GM18873 (cell line): Measurements from ENCODE around the gene PPP1R1C.
"Not testable (repeated sequence)": the region's sequence is repeated elsewhere in the genome, so short reads cannot be mapped to it uniquely, and the experiment has no call there.

Experiments used
- ATAC-seq: cut with Tn5 transposase; IDR thresholded peaks from one replicate; pipeline ENCODE4 v1.9.1; 2021; ENCODE audit warnings: mild to moderate bottlenecking, moderate library complexity, moderate number of reproducible peaks; ENCODE audit not compliant: unreplicated experiment, low FRiP score

PPP1R1C gene, protein sequence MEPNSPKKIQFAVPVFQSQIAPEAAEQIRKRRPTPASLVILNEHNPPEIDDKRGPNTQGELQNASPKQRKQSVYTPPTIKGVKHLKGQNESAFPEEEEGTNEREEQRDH

DNA sequence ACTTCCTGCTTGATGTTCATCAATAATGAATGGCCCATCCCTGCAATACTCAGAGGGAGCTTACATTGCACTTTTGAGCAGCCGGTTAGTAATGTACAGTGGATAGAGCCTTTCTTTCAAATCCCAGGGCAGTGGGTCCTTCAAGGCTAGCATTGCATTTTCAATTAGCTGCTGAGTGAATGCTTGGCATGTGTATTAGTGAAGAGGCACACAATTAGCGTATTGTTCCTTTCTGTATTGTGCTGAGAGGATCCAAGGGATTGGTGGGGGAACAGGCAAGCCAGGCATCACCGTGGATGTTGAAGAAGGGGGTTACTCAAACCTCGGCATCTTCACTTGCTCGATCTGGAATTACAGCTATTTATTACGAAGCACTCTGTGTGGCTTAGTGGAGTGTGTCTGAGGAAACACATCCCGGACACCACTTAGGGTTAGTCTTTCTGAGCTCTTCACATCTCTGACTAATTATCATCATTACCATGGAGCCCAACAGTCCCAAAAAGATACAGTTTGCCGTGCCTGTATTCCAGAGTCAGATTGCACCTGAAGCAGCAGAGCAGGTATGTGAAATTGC, at the start of gene PPP1R1C:
TSS of gene PPP1R1C (plus strand) at position 222 of the 574 bp plus-strand sequence. CDS start at position 480, 258 bp downstream.
- no peak for ATAC-seq

DNA sequence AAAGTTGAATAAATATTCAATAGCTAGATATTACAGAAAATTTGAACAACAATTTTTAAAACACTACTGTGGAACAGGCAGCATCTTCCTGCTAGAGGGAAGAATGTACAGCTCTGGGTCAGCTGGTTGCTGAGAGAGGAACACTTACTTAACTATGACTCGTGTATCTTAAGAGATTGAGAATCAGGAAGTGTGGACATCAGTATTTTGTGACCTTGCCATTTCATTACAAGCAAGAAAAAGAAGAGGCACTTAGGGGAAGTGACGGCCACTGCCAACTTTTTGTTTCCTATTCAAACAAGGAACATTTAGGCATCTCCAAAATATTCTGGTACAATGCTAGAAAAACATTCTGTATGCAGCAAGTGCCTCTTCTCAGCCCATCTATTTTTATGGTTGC, 48.2 kb upstream of the PPP1R1C start:
- ATAC-seq, result no peak

GRCh38 chr2:181943411-181944124, 42.1 kb upstream of the PPP1R1C start:
- ATAC-seq, result no peak

DNA sequence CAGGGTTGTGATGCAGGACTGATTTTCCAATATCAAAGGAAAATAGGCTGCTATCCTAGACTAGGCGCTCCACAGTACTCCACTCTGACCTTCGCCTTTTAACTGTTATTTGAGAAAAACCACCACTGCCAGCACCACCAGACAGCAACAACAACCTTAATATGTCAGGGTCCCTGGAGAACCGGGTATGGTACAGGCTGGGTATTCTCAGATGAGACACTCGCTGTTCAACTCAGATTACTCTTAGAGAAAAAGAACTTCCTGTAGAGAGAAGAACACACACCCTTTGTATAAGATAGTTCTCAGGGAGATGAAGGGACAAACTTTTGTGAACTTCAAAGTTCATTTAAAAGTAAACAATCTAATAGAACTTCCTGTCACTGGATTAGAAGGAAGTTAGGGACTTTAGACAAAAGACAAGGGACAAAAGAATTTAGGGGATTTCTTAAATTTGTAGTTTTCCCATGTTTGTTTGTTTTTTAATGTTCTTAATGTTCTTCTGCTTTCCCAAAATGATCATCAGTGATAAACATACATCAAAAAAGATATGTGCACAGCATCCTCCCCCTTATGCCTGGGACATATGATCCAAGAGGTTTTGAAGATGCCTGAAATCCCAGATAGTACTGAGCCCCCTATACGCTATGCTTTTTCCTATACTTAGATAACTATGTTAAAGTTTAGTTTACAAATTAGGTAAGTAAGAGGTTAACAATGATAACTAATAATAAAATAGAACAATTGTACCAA, 41.3 kb upstream of the PPP1R1C start:
- ATAC-seq, result no peak

GRCh38 chr2:181944914-181945291, 40.8 kb upstream of the PPP1R1C start:
- no peak for ATAC-seq

DNA sequence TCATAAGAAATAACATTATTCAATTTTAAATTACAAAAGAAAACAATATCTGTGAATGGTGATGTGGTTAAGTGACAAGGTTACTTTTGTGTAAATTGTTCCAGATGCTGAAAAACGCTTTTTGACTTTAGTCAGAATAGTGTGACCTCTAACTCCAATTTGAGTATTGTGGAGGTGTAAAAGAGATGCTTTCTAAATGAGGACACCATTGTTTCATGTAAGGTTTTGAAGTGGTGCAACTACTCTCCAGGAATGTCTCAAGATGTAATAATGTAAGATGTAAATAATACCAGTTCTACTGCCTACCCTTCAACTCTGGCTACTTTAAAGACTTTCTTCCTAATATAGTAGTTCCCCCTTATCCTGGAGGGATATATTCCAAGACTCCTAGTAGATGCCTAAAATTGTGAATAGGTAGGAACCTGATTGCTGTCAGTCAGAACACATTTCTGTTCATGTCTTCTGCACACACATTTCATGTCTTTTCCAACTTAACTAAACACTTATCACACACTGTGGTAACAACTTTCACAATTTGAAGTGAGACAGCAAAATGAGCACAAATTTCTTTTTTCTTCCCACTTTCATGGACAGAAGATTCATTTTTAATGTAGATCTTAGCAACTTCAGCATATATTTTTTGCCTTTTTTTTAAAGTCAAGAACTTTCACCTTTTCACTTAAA, 39.1 kb upstream of the PPP1R1C start:
- no peak for ATAC-seq

- no peak for ATAC-seq
Measured at GRCh38 chr2:181947273-181947672, 38.4 kb upstream of the PPP1R1C start.

- no peak for ATAC-seq
Measured at GRCh38 chr2:181948227-181948626, 37.4 kb upstream of the PPP1R1C start.

DNA sequence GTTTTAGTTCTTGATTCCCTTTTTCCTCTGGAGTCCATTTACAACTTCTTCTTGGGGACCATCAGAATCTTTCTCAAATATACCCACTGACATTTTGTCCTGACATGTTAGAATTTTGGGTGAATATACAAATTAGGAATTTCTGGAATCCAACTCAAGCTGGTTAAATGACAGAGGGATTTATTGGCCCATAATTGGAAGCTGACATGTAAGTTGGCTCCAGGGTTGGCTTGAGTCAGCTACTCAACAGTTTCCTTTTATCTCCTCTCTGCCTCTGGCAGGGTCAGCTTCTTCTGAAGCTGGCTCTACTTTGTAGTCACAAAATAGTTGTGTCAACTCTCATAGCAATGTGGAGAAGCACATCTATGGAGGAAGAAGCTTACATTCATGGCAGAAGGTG, 36.6 kb upstream of the PPP1R1C start:
- no peak for ATAC-seq

- ATAC-seq, result no peak
Measured at GRCh38 chr2:181952404-181953226, 33.0 kb upstream of the PPP1R1C start.

DNA sequence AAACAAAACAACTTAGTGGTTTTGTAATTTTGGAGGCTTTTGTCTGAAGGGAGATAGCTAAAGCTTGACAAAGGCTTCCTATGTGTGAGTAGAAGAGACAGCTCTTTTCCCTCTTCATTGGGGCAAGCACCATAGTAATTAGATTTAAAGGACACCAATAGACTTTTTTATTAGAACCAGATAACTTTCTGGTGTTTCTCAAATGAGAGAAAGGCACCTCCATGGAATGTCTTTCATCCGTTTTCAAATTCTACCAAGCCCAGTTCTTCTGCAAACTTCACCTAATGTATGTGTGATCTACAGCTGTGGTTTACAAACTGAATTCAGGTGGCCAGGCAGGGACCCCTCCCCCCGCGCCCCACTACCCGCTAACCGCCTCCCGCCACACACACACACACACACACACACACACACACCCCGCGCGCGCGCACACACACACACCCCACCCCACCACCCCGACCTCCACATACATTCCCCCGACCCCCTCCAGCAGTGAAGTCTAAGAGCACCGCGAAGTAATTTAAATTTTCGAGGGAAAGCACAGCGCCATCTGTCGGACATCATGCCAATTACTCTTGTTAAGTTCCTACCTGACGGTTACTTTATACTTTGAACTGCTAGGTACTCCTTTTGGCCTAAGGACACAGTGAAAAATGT, 31.6 kb upstream of the PPP1R1C start:
- no peak for ATAC-seq

- no peak for ATAC-seq
Measured at GRCh38 chr2:181954538-181954883, 31.1 kb upstream of the PPP1R1C start.

- ATAC-seq, result no peak
Measured at GRCh38 chr2:181955010-181955409, 30.6 kb upstream of the PPP1R1C start.

DNA sequence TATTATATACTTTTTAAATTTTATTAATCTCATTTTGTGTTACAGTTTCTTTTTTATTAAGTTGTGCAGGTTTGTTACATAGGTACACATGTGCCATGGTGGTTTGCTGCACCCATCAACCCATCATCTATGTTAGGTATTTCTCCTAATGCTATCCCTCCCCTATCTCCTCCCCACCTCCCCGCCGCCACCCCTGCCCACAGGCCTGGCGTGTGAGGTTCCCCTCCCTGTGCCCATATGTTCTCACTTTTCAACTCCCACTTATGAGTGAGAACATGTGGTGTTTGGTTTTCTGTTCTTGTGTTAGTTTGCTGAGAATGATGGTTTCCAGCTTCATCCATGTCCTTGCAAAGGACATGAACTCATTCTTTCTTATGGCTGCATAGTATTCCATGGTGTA, 29.8 kb upstream of the PPP1R1C start:
- ATAC-seq, result not testable (repeated sequence)

DNA sequence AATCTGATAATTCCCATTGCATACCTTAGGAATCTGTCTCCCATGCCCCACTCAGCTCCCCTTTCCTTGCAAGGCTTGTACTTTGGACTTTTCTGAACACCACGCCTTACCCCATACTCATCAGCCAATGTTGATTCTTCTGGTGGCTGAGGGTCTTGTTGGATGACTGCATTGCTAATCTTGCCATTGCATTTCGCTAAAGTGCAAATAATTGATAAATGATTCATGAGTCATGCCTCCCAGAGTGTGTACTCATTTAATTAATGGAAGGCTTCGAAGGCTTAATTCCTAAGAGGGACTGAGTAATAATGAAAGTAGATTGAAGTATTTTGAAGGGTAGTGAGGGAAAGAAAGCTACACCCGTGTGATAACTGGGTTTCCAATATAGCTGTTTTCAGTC, 28.0 kb upstream of the PPP1R1C start:
- ATAC-seq, result no peak

- ATAC-seq, result no peak
Measured at GRCh38 chr2:181958726-181959125, 26.9 kb upstream of the PPP1R1C start.

GRCh38 chr2:181959508-181959907, 26.1 kb upstream of the PPP1R1C start:
- no peak for ATAC-seq

DNA sequence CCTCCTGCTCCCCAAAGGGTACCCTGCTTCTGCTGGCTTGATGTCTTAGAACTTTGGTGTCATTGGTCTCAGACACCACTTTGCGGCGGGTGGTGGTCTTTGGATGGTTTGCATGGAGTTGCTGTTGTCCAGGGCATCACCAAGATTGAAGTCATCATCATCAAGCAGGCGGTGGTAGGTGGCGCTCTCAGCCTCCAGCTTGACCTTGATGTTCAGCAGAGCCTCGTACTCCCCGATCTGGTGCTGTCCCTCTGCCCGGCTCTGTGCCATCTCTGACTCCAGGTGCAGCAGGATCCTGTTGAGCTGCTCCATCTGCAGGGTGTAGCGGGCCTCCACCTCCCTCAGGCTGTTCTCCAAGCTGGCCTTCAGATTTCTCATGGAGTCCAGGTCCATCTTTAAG, 24.5 kb upstream of the PPP1R1C start:
- ATAC-seq, result not testable (repeated sequence)

DNA sequence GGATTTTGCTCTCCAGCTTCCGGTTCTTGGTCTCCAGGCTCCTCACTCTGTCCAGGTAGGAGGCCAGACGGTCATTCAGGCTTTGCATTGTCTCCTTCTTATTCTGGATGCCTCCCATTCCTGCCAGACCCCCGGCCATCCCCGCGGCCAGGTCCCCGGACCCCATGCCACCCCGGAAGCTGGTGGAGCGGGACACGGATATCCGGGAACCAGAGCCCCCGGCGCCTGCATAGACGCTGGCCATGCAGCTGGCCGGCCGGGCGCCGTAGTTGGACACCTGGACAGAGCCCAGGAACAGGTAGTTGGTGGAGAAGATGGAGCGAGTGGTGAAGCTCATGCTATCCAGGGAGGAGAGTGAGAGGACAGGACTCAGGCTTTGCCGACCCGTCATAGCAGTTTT, 23.5 kb upstream of the PPP1R1C start:
- no peak for ATAC-seq
